NCI-H526 treated with DMSO at 0.1 percent for 48 hours (cell line): Measurements from ENCODE around the gene NOXO1.

Source experiments
- DNase-seq: peaks from one replicate; lab custom pipeline; 2025; lab: John Stamatoyannopoulos, UW

The NOXO1 gene

DNA sequence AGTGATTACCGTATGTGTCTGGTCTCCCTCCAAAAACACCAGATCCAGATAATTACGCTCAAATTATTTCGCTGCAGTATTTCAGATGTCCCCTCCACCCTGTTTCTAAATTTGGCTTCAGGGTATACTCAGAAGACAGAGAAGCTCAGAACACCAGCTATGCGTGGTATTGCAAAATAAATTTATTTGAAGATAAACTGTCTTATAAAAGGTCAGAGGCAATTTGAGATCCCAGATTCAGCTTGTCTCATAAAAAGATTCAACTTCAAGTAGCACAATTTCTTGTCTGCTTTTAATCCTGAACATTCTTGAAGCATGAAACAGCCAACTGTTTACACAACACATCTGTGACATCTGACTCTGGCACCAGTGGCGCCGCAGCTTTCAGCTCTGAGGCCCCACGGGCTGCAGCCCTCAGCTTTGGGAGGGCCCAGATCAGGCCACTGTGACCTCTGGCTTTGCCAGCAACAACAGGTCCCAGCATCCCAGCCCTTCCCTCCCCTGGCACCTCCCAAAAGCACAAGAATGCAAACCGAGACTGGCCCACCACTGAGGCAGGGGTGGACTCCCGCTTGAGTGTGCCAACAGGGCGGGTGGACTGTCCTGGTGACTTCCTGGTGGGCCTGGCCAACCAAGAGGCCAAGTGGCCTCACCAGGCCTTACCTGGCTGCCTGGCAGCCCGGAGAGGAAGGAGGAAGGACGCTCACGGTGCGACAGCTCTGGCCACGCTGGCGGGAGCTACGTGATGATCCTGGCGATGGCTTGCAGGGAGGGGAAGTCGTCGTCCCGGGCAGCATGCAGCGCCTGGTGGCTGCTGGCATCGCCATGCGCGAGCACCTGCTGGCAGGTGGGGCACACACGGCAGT, 16.5 kb upstream of the NOXO1 start:
- no peak for DNase-seq

DNA sequence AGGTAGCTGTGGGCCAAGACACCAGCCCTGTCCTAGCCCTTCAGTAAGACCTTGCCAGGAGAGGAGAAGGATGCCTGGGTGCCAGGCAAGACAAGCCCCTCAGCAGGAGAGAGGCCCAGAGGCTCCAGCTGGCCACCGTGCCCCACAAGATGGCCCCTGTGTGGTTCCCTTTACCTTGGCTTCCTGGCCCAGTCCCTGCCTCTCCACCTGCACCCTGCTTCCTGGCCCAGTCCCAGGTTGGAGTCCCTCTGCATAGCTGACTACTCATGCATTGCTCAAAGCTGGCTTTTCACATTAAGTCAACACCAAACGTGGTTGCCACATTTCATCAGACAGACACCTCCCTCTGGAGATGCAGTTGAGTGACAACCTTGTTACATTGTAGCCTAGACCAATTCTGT, 12.5 kb upstream of the NOXO1 start:
- no peak for DNase-seq

DNA sequence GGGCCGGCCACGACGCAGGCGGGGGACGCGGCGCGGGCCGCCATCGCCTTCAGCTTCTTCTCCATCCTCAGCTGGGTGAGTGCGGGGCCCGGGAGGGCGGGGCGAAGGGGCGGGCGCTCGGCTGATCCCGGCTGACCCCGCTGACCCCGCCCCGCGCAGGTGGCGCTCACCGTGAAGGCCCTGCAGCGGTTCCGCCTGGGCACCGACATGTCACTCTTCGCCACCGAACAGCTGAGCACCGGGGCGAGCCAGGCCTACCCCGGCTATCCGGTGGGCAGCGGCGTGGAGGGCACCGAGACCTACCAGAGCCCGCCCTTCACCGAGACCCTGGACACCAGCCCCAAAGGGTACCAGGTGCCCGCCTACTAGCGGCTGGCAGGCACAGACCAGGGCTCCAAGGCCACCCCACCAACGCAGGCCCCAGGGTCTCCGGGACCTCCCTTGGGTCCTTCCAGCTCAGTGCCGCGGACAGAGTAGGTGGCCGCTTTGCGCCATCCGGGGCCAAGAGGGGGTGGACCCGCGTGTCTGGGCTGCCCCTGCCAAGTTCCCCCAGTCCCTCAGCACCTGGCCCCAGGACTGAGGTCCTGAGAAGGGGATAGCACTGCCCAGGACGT, 11.5 kb upstream of the NOXO1 start:
- no peak for DNase-seq

DNA sequence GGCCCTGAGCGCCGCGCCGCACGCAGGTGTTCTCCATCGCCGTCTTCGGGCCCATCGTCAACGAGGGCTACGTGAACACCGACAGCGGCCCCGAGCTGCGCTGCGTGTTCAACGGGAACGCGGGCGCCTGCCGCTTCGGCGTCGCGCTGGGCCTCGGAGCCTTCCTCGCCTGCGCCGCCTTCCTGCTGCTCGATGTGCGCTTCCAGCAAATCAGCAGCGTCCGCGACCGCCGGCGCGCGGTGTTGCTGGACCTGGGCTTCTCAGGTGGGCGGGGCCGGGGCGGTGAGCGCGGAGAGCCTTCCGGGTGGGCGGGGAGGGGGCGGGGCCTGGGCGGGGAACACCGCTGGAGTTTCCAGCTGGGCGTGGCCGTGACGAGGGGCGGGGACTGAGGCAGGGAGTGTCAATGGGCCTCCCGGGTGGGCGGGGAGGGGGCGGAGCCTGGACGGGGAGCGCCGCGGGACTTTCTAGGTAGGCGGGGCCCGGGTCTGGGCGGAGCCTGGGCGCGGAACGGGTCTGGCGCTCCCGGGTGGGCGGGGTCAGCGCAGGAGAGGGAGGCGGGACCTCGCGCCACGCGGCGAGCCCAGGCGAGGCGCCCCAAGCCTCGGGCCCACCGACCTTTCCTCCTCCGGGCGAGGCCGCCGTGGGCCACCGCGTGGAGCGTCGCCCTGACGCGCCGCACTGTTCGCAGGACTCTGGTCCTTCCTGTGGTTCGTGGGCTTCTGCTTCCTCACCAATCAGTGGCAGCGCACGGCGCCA, 10.9 kb upstream of the NOXO1 start:
- DNase-seq = peak; percentile 78

GRCh38 chr16:1991588-1991947, 10.3 kb upstream of the NOXO1 start:
- no peak for DNase-seq

- peak; percentile 17 for DNase-seq
Observed at GRCh38 chr16:1991135-1991551, 9.9 kb upstream of the NOXO1 start.

DNA sequence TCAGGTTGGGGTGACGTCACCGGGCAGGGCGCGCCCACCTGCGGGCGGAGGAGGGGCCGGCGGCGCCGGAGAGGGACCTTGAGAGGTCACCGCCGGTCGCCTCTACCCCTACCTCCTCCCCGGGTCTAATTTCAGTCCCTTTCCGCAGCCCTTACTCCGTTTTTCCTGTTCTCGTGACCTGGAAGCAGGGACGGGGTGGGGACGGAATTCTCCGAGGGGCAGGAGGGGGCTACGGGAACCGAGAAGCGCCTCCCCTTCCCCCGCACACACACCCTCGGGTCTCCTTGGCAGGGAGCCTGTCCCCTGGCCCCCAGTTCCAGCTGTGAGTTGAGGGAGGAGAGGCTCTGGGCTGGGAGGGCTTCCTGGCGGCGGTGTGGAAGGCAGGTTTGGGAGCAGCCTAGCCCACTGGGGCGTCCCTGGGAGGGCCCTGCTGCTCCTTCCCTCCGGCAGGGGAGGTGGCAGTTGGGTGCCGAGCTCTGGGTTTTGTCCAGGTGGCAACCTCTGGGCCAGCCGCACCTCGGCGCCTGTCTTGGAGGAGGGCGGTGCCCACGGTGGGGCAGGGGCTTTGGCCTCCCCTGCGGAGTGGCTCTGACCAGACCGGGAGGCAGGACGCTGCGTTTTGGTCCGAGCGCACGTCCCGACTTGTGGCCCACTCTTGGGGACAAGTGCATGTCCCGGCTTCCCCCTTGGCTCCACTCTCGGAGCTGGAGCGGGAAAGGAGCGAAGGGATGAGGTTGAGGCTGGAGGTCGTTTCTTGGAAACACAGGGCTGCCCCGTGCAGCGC, 9.3 kb upstream of the NOXO1 start:
- DNase-seq = no peak

DNA sequence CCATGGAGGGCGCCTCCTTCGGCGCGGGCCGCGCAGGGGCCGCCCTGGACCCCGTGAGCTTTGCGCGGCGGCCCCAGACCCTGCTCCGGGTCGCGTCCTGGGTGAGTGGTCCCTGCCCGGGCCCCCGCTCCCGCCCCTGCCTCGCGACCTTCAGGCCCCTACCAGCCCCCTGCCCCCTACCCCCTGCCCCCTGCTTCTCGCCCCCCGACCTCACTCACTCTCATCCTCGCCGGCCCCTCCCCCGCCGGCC, 8.8 kb upstream of the NOXO1 start:
- DNase-seq = no peak

GRCh38 chr16:1989209-1990100, 8.2 kb upstream of the NOXO1 start, which contains the start of gene SYNGR3:
Gene SYNGR3 (plus strand): TSS chr16:1989970. CDS start chr16:1990103, 133 bp downstream.
- DNase-seq = no peak

- DNase-seq = no peak
Observed at GRCh38 chr16:1987198-1987597, 5.9 kb upstream of the NOXO1 start.

DNA sequence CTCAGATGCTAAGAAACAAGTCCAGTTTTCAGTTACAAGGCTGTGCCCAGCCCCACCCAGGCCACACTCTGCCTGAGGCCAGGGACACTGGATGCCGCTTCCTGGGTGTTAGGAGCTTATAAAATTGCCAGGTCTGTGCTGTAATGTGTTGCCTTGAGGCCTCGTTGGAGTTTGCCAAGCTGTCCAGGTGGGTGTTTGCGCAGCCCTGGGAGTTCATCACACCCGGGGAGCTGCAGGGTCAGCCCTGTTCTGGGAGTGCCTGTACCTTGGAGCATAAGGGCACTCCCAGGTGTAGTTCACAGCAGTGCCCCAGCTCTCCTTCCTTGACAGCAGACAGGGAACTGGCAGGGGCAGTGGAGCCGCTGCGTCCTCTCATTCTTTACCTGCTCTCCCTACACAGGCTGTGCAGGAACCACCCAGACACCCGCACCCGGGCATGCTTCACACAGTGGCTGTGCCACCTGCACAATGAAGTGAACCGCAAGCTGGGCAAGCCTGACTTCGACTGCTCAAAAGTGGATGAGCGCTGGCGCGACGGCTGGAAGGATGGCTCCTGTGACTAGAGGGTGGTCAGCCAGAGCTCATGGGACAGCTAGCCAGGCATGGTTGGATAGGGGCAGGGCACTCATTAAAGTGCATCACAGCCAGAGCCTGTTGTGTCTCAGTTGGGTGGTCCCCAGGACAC, 4.3 kb upstream of the NOXO1 start:
- no peak for DNase-seq

GRCh38 chr16:1984347-1985225, 3.3 kb upstream of the NOXO1 start:
- no peak for DNase-seq

- peak; percentile 64 for DNase-seq
Observed at GRCh38 chr16:1983544-1984346, 2.5 kb upstream of the NOXO1 start, which contains the start of gene GFER. Gene GFER (plus strand): TSS chr16:1984193. CDS start chr16:1984219, 26 bp downstream.

- no peak for DNase-seq
Observed at GRCh38 chr16:1982991-1983543, 1.8 kb upstream of the NOXO1 start.

- DNase-seq = peak; percentile 37
Observed at GRCh38 chr16:1982013-1982433, 754 bp upstream of the NOXO1 start.

DNA sequence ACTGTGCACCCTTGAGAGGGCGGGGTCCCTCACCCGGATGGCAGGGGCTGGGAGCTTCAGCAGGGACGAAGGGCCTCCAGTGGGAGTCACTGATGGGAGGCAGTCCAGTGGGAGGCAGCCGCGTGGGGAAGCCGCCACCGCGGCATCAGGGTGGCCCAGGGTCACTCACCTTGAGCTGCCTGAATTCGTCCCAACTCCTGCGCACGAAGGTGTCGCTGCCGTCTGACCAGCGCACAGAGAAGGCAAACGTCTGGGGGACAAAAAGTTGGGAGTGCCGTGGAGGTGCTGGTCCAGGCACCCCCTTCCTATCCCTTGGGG, 540 bp downstream of the NOXO1 start:
- no peak for DNase-seq

DNA sequence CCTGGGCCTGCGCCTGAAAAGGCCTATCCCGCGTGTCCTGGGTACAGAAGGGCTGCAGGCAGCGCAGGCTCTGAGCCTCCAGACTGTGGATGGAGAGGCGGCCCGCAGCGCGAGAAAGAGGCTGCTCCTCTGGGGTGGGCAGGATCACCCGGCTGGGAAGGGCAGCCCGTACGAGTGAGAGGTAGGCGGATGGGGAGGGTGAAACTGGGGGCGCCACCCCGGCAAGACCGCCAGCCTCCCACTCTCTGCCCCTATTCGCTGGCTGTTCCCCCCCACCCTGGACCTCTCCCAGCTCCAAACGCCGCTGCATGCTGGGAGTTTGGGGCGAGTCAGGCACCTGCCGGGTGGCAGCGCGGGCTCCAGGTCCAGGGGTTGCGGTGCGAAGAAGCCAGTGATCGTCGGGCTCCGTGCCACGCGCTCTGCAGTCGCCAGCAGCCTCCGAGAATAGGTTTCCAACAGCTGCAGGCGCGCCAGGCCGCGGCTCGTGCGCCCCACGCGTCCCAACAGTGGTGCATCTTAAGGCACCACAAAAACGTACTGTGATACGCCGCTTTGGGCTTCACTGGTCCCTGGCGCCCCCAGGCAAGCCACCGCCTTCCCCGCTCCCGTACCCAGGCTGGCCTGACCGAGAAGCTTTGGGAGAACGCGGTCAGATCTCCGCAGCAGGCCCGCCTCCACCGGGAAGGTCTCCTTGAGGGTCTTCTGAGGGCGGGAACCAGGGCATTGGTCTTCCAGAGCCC, 1.1 kb downstream of the NOXO1 start:
- DNase-seq = no peak
